Natural killer cell treated with Interleukin-12 subunit alpha and Interleukin-12 subunit beta and Interleukin-15 and Interleukin-18, amount 100 ng/mL, for 72 hours (primary cell): ENCODE measurements around the gene KRT71. TPM values are rescaled to one million over a fixed set of nuclear protein-coding genes. Genes with fewer than 3 reads are reported as not detected.
"Not testable (repeated sequence)": the region's sequence is repeated elsewhere in the genome, so short reads cannot be mapped to it uniquely, and the experiment has no call there.

Experiments used
- ATAC-seq, 2 donors: fragments of 150-1000 bp; cut with Tn5 transposase in 1 of 2; sonication (Bioruptor Pico), chemical (Tn5 transposase) in 1 of 2; 2 replicates each; pipeline ENCODE4 v1.10.0; 2021
- DNase-seq: peaks from one replicate; pipeline ENCODE4 v3.0.0; 2022; ENCODE audit warnings: low spot score
- H3K27ac Mint-ChIP-seq, 2 donors: 1 replicate in 1 of 2; 2 replicates in 1 of 2; pipeline ENCODE4 v1.8.0; 2022; ENCODE audit warnings: mixed read lengths in 2 of 2, mild to moderate bottlenecking in 1 of 2, moderate library complexity in 1 of 2
- H3K27me3 Mint-ChIP-seq, 2 donors: 1 replicate in 1 of 2; 2 replicates in 1 of 2; pipeline ENCODE4 v1.8.0; 2022; ENCODE audit warnings: mixed read lengths in 2 of 2
- H3K36me3 Mint-ChIP-seq: one replicate; pipeline ENCODE4 v1.8.0; 2022; ENCODE audit warnings: mixed read lengths
- H3K4me1 Mint-ChIP-seq, 2 donors: 1 replicate in 1 of 2; 2 replicates in 1 of 2; pipeline ENCODE4 v1.8.0; 2022; ENCODE audit warnings: low read depth in 2 of 2, mixed read lengths in 2 of 2, mild to moderate bottlenecking in 1 of 2
- H3K4me3 Mint-ChIP-seq: one replicate; pipeline ENCODE4 v1.8.0; 2022; ENCODE audit warnings: mixed read lengths
- H3K9me3 Mint-ChIP-seq: 2 replicates; pipeline ENCODE4 v1.8.0; 2022; ENCODE audit warnings: mixed read lengths
- total RNA-seq, 2 donors: library from RNA; stranded (reverse); gene quantifications; one replicate each; pipeline ENCODE4 v1.2.3, GENCODE V29; 2022

The KRT71 gene
- total RNA-seq, 2 donors from 2014 or later = not detected

DNA sequence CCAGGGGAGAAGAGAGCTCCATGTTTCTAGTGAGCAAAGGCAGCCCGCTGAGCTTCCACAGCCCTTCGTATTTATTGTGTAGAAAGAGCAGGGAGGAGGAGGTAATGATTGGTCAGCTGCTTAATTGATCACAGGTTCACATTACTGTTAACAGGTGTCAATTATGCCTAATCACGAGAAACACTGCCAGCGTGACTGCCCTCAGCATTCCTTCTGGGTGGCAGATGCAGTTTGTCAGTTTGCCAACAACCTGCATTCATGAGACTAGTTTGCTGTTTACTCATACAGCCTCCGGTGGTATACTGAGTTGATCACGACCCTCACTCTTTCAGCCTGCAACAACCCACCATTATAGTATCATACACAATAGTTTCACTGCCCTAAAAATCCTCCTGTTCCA lies 52.4 kb downstream of the KRT71 start:
- H3K27me3 Mint-ChIP-seq = peaks cover 6 to 21% of the 10 kb centered on the region in 2 donors
- not testable (repeated sequence) for H3K4me3 Mint-ChIP-seq, DNase-seq, H3K9me3 Mint-ChIP-seq, ATAC-seq, H3K4me1 Mint-ChIP-seq, H3K36me3 Mint-ChIP-seq, H3K27ac Mint-ChIP-seq

- no peaks in the 10 kb centered on the region for H3K36me3 Mint-ChIP-seq
- no peak overlapping the region for H3K27ac Mint-ChIP-seq
- H3K4me3 Mint-ChIP-seq = no peak overlapping the region
- no peak for ATAC-seq
- peaks cover 4% of the 10 kb centered on the region in 2 donors for H3K4me1 Mint-ChIP-seq
- H3K27me3 Mint-ChIP-seq = peaks cover 6 to 16% of the 10 kb centered on the region in 2 donors
- DNase-seq = no peak
- no peaks in the 10 kb centered on the region for H3K9me3 Mint-ChIP-seq
These were observed 53.0 kb downstream of the KRT71 start for GRCh38 chr12:52499806-52500560.

DNA sequence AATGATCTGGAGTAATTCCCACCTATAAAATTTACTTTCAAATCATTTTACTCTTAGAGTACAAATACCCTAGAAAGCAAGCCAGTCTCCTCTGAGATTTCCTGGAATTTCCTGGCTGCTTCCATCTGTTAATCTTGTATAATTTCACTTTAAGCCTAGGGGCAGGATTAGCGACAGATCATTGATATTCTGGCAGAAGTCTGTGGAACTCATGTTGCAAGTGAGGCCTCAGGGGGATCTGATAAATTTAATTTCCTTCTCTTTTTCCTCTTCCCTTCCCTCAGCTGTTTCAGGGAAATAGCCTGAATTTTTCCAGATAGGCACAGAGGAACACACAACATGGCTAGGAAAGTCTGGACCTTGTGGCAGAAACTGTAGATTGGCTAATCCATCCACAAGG lies 54.0 kb downstream of the KRT71 start:
- H3K27me3 Mint-ChIP-seq = peaks cover 6 to 16% of the 10 kb centered on the region in 2 donors
- ATAC-seq = no peak

GRCh38 chr12:52497975-52498374 lies 55.0 kb downstream of the KRT71 start:
- Mint-ChIP-seq H3K27ac (no peak overlapping the region), H3K27me3 (peaks cover 6 to 16% of the 10 kb centered on the region in 2 donors), H3K4me3 (no peak overlapping the region), H3K36me3 (no peaks in the 10 kb centered on the region), H3K4me1 (peaks cover 4 to 5% of the 10 kb centered on the region in 2 donors), H3K9me3 (no peaks in the 10 kb centered on the region)
- DNase-seq (no peak), ATAC-seq (no peak)

More for the DNA sequence above, 54.0 kb downstream of the KRT71 start:
- Mint-ChIP-seq H3K4me1 (peaks cover 4 to 5% of the 10 kb centered on the region in 2 donors), H3K9me3 (no peaks in the 10 kb centered on the region), H3K36me3 (no peaks in the 10 kb centered on the region), H3K27ac (no peak overlapping the region), H3K4me3 (no peak overlapping the region)
- DNase-seq = no peak

DNA sequence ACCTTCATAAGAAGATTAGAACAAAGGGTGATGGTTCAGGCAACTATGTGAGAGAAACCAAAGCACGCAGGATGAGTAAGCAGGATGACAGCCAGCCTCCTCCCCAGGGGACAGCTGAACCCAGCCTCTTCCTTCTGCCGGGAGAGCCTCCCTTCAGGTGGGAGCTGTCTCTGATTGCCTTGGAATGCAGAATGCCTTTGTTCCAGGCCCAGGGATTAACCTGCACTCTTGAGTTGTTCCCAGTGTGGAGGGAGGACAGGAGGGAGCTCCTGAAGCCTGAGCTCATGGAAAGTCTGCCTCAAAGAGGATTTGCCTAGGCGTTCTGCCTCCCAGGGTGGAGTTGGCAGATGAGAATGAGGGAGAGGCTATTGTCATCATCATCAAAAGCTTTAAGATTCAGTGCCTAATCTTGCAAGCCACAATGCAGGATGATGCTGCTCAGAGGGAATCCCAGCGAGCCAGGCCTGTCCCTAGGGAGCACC lies 56.3 kb downstream of the KRT71 start:
- DNase-seq (no peak), ATAC-seq (no peak)
- Mint-ChIP-seq H3K36me3 (no peaks in the 10 kb centered on the region), H3K4me1 (peaks cover 4 to 5% of the 10 kb centered on the region in 2 donors), H3K27ac (no peak overlapping the region), H3K9me3 (no peaks in the 10 kb centered on the region), H3K4me3 (no peak overlapping the region), H3K27me3 (peaks cover 4 to 19% of the 10 kb centered on the region in 2 donors)

GRCh38 chr12:52496054-52496453 lies 56.9 kb downstream of the KRT71 start:
- Mint-ChIP-seq H3K4me1 (peaks cover 4 to 5% of the 10 kb centered on the region in 2 donors), H3K27ac (no peak overlapping the region), H3K27me3 (peaks cover 9 to 25% of the 10 kb centered on the region in 2 donors), H3K4me3 (no peak overlapping the region), H3K9me3 (no peaks in the 10 kb centered on the region), H3K36me3 (no peaks in the 10 kb centered on the region)
- ATAC-seq (no peak), DNase-seq (no peak)

GRCh38 chr12:52495389-52495788 lies 57.6 kb downstream of the KRT71 start:
- Mint-ChIP-seq H3K9me3 (no peaks in the 10 kb centered on the region), H3K36me3 (no peaks in the 10 kb centered on the region), H3K27ac (no peak overlapping the region), H3K4me1 (peaks cover 4 to 5% of the 10 kb centered on the region in 2 donors), H3K27me3 (peaks cover 14 to 27% of the 10 kb centered on the region in 2 donors), H3K4me3 (no peak overlapping the region)
- no peak for ATAC-seq
- no peak for DNase-seq

- no peak for DNase-seq
- Mint-ChIP-seq H3K4me1 (peaks cover 4 to 5% of the 10 kb centered on the region in 2 donors), H3K27ac (no peak overlapping the region), H3K4me3 (no peak overlapping the region), H3K36me3 (no peaks in the 10 kb centered on the region), H3K27me3 (peaks cover 16 to 27% of the 10 kb centered on the region in 2 donors), H3K9me3 (no peaks in the 10 kb centered on the region)
- no peak for ATAC-seq
These were observed 58.4 kb downstream of the KRT71 start for GRCh38 chr12:52494518-52494917.

GRCh38 chr12:52494100-52494499 lies 58.8 kb downstream of the KRT71 start:
- H3K27ac Mint-ChIP-seq = no peak overlapping the region
- no peaks in the 10 kb centered on the region for H3K36me3 Mint-ChIP-seq
- no peaks in the 10 kb centered on the region for H3K9me3 Mint-ChIP-seq
- ATAC-seq (no peak), DNase-seq (no peak)
- H3K27me3 Mint-ChIP-seq = peaks cover 16 to 29% of the 10 kb centered on the region in 2 donors
- H3K4me1 Mint-ChIP-seq = peaks cover 4 to 5% of the 10 kb centered on the region in 2 donors
- H3K4me3 Mint-ChIP-seq = no peak overlapping the region

Other genes with a start within 250 kb of the KRT71 start
- not detected for gene KRT83, start 231.7 kb downstream of the KRT71 start, total RNA-seq
- gene KRT85, start 185.7 kb downstream of the KRT71 start, total RNA-seq = not detected
- not detected for gene KRT84, start 167.5 kb downstream of the KRT71 start, total RNA-seq
- gene KRT82, start 146.8 kb downstream of the KRT71 start, total RNA-seq = not detected
- not detected for gene KRT75, start 118.8 kb downstream of the KRT71 start, total RNA-seq
- gene KRT6B, start 101.0 kb downstream of the KRT71 start, total RNA-seq = not detected
- gene KRT6C, start 79.3 kb downstream of the KRT71 start, total RNA-seq = not detected
- not detected for gene KRT6A, start 59.9 kb downstream of the KRT71 start, total RNA-seq
- not detected for gene KRT5, start 32.8 kb downstream of the KRT71 start, total RNA-seq
- not detected for gene KRT74, start 20.7 kb upstream of the KRT71 start, total RNA-seq
- under 1 TPM in 1 of 2 donors, not detected in 1; 0.43 TPM for gene KRT72, start 48.3 kb upstream of the KRT71 start, total RNA-seq
- gene KRT73, start 65.4 kb upstream of the KRT71 start, total RNA-seq = under 1 TPM in 1 of 2 donors, not detected in 1; 0.52 TPM
- not detected for gene KRT2, start 99.1 kb upstream of the KRT71 start, total RNA-seq
- gene KRT1, start 127.3 kb upstream of the KRT71 start, total RNA-seq = not detected
- gene KRT77, start 150.4 kb upstream of the KRT71 start, total RNA-seq = not detected
- not detected for gene KRT76, start 224.2 kb upstream of the KRT71 start, total RNA-seq
- gene KRT3, start 243.0 kb upstream of the KRT71 start, total RNA-seq = not detected